Measurements from ENCODE around the gene SUPT3H.
"Not testable (repeated sequence)": the region's sequence is repeated elsewhere in the genome, so short reads cannot be mapped to it uniquely, and the experiment has no call there.

DNA sequence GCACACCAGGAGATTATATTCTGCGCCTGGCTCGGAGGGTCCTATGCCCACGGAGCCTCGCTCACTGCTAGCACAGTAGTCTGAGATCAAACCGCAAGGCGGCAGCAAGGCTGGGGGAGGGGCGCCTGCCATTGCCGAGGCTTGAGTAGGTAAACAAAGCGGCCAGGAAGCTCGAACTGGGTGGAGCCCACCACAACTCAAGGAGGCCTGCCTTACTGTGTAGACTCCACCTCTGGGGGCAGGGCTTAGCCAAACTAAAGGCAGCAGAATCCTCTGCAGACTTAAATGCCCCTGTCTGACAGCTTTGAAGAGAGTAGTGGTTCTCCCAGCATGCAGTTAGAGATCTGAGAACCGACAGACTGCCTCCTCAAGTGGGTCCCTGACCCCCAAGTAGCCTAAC is 477.4 kb downstream of the SUPT3H start:
- TF ChIP-seq, protein P1, sequence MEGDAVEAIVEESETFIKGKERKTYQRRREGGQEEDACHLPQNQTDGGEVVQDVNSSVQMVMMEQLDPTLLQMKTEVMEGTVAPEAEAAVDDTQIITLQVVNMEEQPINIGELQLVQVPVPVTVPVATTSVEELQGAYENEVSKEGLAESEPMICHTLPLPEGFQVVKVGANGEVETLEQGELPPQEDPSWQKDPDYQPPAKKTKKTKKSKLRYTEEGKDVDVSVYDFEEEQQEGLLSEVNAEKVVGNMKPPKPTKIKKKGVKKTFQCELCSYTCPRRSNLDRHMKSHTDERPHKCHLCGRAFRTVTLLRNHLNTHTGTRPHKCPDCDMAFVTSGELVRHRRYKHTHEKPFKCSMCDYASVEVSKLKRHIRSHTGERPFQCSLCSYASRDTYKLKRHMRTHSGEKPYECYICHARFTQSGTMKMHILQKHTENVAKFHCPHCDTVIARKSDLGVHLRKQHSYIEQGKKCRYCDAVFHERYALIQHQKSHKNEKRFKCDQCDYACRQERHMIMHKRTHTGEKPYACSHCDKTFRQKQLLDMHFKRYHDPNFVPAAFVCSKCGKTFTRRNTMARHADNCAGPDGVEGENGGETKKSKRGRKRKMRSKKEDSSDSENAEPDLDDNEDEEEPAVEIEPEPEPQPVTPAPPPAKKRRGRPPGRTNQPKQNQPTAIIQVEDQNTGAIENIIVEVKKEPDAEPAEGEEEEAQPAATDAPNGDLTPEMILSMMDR (conservative IDR thresholded peaks at IDR 0.05) = not testable (repeated sequence)
- TF ChIP-seq ZFX (IDR thresholded peaks at IDR 0.05) = not testable (repeated sequence)
